HG03439 (cell line): ENCODE measurements around the gene TXNRD2.

Experiments
- ATAC-seq: cut with Tn5 transposase; IDR thresholded peaks from one replicate; pipeline ENCODE4 v1.9.1; 2021; ENCODE audit warnings: mild to moderate bottlenecking, moderate library complexity; ENCODE audit not compliant: unreplicated experiment

Gene TXNRD2

DNA sequence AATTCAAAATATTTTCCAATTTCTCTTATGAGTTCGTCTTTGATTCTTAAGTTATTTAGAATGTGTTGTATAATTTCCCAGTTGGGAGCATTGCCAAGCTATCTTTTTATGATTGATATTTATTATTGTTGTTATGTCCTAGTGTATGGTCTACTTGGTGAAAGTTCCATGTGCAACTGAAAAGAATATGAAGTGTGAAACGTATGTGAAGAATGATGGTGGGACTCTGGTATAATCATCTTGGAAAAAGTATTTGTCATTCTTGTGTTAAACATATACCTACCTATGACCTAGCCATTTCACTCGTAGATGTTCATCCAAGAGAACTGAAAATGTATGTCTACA is 75.0 kb downstream of the TXNRD2 start:
- no peak for ATAC-seq

DNA sequence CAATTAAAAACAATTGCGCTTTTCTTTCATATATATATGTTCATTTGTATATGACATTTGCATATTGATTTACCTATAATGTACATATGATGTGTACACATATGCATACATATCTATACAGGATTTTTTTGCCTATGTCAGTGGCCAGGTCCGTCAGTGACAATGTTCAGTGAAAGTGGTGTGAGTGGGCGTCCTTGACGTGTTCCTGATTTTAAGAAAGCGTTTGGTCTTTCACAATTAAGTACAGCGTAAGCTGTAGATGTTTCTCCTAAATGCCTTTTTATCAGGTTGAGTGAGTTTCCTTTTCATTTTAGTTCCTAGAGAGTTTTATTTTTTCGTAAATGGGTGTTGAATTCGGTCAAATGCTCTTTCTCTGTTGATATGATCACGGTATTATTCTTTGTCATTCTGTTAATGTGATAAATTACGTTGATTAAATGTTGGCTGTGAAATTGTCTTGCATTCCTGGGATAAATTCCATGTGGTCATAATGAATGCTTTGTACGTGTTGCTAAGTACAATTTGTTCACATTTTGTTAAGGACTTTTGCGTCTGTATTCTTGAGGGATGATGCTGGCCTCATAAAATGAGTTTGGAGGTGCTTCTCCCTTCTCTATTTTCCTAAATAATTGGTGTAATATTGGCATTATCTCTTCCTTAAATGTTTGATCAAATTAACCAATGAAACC is 76.3 kb downstream of the TXNRD2 start:
- no peak for ATAC-seq

DNA sequence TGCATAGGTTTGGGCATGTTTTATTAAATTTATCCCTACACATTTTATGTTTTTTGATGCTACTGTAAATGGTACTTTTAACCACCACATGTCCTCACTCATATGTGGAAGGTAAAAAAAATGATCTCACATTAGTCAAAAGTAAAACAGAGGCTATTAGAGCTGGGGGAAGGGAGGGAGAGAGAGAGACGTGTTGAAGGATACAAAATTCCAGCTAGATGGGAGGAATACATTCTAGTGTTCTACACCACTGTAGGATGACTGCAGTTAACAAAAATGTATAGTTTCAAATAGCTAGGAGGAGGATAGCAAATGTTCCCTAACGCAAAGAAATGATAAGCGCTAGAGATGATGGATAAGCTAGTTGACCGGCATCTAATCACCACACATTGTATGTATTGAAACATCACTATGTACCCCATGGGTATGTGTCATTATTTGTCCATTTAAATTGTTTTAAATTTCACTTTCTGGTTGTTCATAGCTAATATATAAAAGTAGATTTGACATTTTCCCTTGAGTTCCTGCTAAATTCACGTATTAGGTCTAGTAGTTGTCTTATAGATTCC is 77.0 kb downstream of the TXNRD2 start:
- no peak for ATAC-seq

- ATAC-seq = no peak
Observed at GRCh38 chr22:19863571-19863970, 78.0 kb downstream of the TXNRD2 start.

DNA sequence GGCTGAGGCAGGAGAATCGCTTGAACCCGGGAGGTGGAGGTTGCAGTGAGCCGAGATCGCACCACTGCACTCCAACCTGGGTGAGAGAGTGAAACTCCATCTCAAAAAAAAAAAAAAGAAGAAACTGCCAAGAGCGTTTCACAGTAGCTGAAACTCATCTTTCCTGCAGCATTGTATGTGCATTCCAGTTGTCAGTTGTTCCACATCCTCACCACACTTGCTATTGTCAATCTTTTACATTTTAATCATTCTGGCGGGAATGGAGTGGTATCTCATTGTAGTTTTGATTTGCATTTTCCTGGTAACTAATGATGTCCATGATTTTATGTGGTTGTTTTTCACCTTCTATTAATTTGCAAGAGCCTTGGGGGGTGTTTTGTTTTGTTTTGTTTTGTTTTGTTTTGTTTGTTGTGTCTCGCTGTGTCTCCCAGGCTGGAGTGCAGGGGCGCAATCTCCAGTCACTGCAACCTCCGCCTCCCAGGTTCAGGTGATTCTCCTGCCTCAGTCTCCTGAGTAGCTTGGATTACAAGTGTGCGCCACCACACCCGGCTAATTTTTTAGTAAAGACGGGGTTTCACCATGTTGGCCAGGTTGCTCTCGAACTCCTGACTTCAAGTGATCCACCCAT is 78.9 kb downstream of the TXNRD2 start:
- ATAC-seq = no peak

- no peak for ATAC-seq
Observed at GRCh38 chr22:19859861-19860510, 81.6 kb downstream of the TXNRD2 start.

GRCh38 chr22:19857382-19857781 is 84.2 kb downstream of the TXNRD2 start:
- ATAC-seq = no peak

- peak; percentile 19 for ATAC-seq
Observed at GRCh38 chr22:19855504-19856409, 85.9 kb downstream of the TXNRD2 start.

GRCh38 chr22:19854778-19855503 is 86.7 kb downstream of the TXNRD2 start, which contains the start of the genes GNB1L and RTL10:
GNB1L (minus strand) TSS chr22:19854874; CDS start chr22:19821355, 33,519 bp downstream.
RTL10 (minus strand) TSS chr22:19854874; CDS start chr22:19852261, 2,613 bp downstream.
- ATAC-seq = peak; percentile 84

DNA sequence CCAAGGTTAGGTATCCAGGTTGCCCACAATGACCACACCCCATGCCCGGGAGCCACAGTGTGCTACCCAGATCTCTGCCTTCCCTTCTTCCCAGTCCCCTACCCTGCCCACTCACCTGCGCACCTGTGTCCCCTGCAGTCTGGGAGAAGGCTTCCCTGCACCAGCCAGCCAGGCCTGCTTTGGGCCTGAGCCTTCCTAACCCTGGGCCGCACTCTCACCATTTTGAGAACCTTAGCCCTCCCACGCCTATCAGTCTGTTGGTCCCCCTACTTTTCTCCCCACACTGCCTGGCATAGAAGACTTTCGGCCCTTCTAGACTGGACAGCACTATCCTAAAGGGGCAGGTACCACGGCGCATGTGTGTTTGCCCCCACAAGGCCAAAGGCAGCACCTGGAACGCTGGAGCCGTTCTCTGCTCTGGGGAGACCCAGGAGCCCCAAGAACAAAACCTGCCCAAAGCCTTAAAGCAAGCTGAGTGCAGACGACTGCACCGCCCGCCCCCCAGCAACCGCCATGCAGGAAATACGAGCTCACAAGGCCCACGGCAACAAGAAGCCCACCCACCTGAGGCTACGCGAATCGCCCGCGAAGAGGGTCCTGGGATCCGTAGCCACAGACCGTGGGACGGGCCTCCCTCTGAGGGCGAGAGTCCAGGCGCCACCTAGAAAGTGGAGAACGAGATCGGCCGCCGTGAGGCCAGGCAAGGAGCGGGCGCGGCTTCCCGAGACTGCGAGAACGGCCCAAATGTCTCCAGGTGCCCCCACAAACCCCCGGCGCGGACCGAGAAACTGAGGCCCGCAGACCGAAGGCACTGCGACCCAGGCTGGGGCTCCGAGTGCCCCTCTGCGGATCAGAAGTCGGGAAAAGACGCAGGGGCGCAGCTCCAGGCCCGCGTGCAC is 87.5 kb downstream of the TXNRD2 start:
- ATAC-seq = no peak

- ATAC-seq = no peak
Observed at GRCh38 chr22:19853058-19853878, 88.3 kb downstream of the TXNRD2 start.

- ATAC-seq = no peak
Observed at GRCh38 chr22:19852177-19852781, 89.3 kb downstream of the TXNRD2 start.

DNA sequence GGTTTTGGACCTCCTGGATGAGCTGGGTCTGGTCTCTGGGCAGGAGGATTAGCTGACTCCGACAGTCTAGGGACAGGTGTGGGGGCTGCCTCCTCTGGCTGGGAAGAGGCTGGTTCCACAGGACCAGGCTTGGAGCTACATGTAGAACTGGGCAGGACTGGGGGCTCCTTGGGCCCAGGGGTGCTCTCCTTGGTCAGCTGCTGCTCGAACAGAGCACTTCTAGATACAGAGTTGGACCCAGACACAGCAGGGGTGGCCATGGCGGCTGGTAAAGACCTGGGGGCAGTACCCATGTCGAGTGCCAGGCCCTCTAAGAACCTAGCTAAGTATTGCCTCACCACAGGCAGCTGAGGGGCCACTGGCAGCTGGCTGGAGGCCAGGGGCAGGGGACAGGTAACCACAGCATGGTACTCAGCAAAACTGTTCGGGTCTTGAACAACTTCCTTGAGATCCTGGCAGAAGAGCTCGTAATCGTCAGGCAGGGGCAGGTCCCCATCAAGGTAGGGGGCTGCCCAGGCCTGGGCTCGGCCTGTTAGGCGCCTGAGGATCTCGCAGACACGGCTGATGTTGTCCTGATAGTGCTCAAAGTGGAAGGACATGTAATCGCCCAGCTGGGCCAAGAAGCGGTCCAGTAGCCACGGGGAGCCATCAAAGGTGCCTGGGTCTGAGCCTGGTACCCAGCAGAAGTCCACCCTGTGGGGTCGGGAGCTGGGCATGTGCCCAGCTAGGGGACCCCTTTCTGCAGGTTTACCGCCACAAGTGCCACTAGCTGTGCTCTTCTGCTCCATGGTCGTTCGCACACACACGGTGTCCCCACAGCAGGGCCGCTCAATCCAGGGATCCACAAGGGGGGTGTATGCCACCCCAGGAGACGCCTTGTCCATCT is 90.1 kb downstream of the TXNRD2 start:
- ATAC-seq = no peak

DNA sequence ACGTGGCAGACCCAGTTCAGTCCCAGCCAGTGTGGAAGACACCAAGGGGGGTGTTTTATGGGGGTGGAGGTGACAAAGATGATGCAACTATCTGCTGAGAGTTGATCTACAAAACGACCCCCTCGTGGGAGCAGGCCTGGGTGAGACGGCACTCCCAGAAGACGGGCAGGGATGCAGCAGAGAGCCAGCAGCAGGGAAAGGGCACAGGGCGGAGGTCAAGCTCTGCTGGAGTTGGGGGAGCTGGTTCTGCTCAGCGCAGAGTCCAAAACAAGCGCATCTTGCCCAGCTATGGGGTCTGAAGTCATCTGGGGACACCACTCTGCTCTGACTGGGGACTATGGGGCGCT is 90.9 kb downstream of the TXNRD2 start:
- ATAC-seq = no peak

DNA sequence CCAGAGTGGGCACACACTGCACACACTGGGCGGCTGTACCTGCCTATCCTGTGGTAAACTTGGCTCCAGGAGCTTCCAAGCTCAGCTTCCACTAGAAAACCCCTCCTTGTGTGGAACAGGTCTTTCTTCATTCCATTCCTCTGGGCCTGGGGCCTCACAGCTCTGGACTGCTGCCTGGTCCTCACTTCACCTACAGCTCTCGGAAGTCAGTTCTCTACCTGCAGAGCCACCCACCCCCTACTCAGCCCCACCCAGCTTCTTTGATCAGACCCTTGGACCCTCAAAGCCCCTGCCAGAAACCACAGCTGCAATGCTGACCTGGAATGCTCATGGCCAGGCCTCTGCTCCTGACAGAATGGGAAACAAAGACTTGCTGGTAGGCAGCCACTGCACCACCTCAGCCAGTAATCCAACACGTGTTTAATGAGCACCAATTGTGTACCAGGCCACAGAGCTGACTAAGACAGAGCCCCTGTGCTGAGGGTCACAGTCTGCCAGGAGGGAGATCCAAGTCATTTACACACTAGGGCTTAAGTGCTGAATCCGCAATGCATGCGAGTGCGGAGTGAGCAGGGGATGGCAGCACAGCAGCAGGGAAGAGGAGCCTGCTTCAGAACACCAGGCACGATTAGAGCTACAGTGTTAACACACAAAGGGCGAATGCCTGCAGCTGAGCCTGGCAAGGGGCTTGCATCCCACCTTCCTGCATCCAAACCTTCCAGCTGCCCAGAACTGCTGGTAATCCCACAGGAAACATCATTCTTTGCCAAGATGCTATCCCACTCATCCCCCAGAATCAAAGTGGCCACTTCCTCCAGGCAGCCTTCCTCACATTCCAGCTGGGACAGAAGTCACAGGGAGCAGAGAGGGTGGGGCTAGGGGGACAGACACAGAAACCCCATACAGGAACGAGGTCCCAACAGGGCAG is 91.5 kb downstream of the TXNRD2 start:
- ATAC-seq = no peak
